ENCODE results near the gene SHANK1. TPM values are rescaled to one million over a fixed set of nuclear protein-coding genes. Genes with fewer than 3 reads are reported as not detected.

SHANK1 gene
- total RNA-seq, 4 donors from 2014 or later, result 0.11 to 0.42 (median 0.39) TPM; not detected in 1

DNA sequence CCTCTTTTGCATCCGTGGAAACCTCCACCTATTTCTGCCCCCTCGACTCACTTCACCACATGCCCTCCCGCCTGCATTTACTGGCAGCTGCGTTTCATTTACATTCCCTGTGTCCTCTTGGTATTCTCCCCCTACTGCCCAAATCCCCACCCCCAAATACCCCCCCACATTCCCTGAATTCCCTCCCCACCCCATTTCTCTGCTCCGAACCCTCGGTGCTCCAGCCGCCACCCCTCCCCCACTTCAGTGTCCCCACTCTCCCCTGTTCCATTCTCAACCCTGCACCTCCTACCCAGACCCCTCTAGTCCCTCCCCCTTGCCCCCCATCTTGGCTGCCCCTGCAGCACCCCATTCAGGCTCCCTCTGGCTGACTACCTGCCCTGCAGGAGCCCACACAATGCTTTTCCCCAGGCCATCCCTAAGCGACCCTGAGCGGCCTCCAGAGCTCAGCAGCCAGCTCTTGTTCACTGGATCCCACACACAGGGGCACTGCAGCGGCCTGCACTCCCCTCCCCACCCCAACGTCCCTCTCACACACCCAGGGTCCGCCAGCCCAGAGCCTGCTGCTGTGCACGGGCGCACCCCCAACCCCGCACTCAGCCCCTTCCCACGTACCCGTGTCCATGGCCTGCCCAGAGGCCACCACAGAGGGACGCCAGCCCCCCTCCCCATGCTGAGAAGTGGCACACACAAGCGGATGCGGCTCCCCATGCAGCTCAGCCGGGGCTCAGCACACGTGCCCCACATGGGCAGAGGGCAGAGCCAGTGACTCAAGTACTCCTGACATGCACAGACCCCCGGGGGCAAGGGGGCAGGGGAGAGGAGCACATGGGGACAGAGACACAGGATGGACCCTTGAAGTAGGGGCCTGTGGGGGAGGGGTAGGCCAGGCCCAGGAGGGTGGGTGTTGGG, 26.3 kb downstream of the SHANK1 start:
- Histone ChIP-seq H3K27me3 (peaks cover 0 to 94% (median 27%) of the 10 kb centered on the region in 4 donors), H3K27ac (replicated peaks in 1 of 4) (no peak overlapping the region), H3K9me3 (no peaks in the 10 kb centered on the region), H3K36me3 (no peaks in the 10 kb centered on the region), H3K4me1 (peaks cover 0 to 15% (median 5%) of the 10 kb centered on the region in 4 donors), H3K4me3 (no peak overlapping the region)
- intact Hi-C loops (cut with DNase I), result no loop called here
- TF ChIP-seq CTCF (IDR thresholded peaks at IDR 0.05), result no peak
- no peak for TF ChIP-seq POLR2AphosphoS5 (IDR thresholded peaks at IDR 0.05)
- TF ChIP-seq EP300 (IDR thresholded peaks at IDR 0.05), result no peak
- TF ChIP-seq POLR2A (IDR thresholded peaks at IDR 0.05; ENCODE audit: low read depth), result no peak
- 7% methylated on average over 18 of the region's 23 CpGs for WGBS
- DNase-seq (ENCODE audit: extremely low spot score), result no peak

DNA sequence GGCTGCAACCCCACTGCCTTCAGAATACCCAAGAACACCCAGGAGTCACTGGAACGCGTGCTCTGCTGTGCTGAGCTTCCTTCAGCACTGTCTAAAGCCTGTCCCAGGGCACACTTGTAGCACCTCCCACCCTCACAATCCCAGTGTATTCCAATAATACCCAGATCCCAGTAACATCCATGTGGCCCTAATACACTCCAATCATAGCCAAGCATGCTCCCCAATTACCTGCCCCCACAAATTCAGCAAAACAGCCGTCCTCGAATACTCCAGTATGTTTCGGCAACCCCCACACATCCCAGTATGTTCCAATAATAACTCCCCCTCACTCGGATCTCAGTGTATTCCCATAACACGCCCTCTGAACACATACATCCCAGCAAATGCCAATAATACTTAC, 29.2 kb downstream of the SHANK1 start:
- intact Hi-C loops (cut with DNase I), result no loop called here
- DNase-seq (ENCODE audit: extremely low spot score), result no peak
- Histone ChIP-seq H3K27me3 (peaks cover 0 to 94% (median 29%) of the 10 kb centered on the region in 4 donors), H3K36me3 (no peaks in the 10 kb centered on the region), H3K4me3 (no peak overlapping the region), H3K9me3 (no peaks in the 10 kb centered on the region), H3K27ac (replicated peaks in 1 of 4) (no peak overlapping the region), H3K4me1 (peaks cover 0 to 11% (median 5%) of the 10 kb centered on the region in 4 donors)
- WGBS, result 84% methylated on average over 7 of the region's 7 CpGs
- TF ChIP-seq POLR2A (IDR thresholded peaks at IDR 0.05; ENCODE audit: low read depth) (no peak), EP300 (IDR thresholded peaks at IDR 0.05) (no peak), POLR2AphosphoS5 (IDR thresholded peaks at IDR 0.05) (no peak), CTCF (IDR thresholded peaks at IDR 0.05) (no peak)

GRCh38 chr19:50688766-50689165, 30.8 kb downstream of the SHANK1 start:
- Histone ChIP-seq H3K36me3 (no peaks in the 10 kb centered on the region), H3K4me1 (no peaks in the 10 kb centered on the region), H3K4me3 (no peak overlapping the region), H3K27me3 (peaks cover 0 to 94% (median 17%) of the 10 kb centered on the region in 4 donors), H3K9me3 (no peaks in the 10 kb centered on the region), H3K27ac (replicated peaks in 1 of 4) (no peak overlapping the region)
- DNase-seq (ENCODE audit: extremely low spot score), result no peak
- intact Hi-C loops (cut with DNase I), result no loop called here
- TF ChIP-seq CTCF (IDR thresholded peaks at IDR 0.05), result no peak
- no peak for TF ChIP-seq EP300 (IDR thresholded peaks at IDR 0.05)
- TF ChIP-seq POLR2A (IDR thresholded peaks at IDR 0.05; ENCODE audit: low read depth), result no peak
- TF ChIP-seq POLR2AphosphoS5 (IDR thresholded peaks at IDR 0.05), result no peak
- 78% methylated on average over 8 of the region's 19 CpGs for WGBS

DNA sequence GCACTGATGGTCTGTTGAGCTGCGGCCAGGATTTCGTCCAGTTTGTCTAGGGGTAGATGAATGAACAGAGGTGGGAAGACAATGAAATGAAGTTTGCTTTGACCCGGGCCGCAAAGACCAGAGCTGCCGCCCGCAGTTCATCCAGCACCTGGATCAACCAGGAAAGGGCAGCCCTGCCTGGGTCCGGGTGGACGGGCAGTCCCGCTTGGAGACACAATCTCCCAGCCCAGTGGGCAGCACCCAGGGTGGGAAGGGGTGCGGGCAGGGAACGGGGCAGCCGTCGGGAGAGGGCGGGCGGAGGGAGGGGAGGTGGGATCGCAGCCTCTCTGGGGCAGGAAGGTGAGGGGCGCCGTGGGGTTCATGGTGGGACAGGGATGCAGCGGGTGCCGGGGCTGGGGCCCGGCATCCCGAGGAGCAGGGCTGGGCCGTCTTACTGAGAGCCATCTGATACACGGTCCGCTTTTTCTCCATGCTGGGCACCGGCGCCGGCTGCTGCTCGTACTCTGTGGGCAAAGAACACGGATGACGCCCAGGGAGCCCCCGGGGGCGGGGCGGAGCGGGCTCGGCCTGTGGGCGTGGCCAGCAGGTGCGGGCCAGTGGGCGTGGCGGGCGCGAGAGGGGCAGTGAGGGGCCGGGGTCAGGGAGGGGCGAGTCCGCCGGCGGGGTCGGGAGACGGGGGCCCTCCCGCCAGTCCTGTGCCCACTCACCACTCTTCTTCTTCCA, 33.1 kb downstream of the SHANK1 start:
- Histone ChIP-seq H3K27ac (replicated peaks in 1 of 4) (no peak overlapping the region), H3K4me1 (no peaks in the 10 kb centered on the region), H3K36me3 (no peaks in the 10 kb centered on the region), H3K9me3 (no peaks in the 10 kb centered on the region), H3K4me3 (no peak overlapping the region), H3K27me3 (peaks cover 0 to 94% (median 10%) of the 10 kb centered on the region in 4 donors)
- 28% methylated on average over 27 of the region's 50 CpGs for WGBS
- intact Hi-C loops (cut with DNase I), result no loop called here
- DNase-seq (ENCODE audit: extremely low spot score), result no peak
- no peak for TF ChIP-seq POLR2AphosphoS5 (IDR thresholded peaks at IDR 0.05)
- TF ChIP-seq EP300 (IDR thresholded peaks at IDR 0.05), result no peak
- no peak for TF ChIP-seq CTCF (IDR thresholded peaks at IDR 0.05)
- no peak for TF ChIP-seq POLR2A (IDR thresholded peaks at IDR 0.05; ENCODE audit: low read depth)

Measured in esophagus muscularis mucosa (tissue), 4 donors.